Embryonic facial prominence (tissue), 1 donor: ENCODE data around the gene RPS10.

Source experiments
- DNase-seq: peaks from one replicate; pipeline ENCODE4 v3.0.0-alpha.2; 2016; ENCODE audit errors: extremely low spot score

RPS10 gene

GRCh38 chr6:34425498-34426410 lies at the start of gene RPS10:
RPS10 (minus strand) TSS chr6:34426069; CDS start chr6:34425221, 848 bp downstream.
- DNase-seq: peak; percentile 89

GRCh38 chr6:34475238-34475682 lies 49.4 kb upstream of the RPS10 start:
- DNase-seq: no peak

- no peak for DNase-seq
Observed at GRCh38 chr6:34474754-34475153, 48.9 kb upstream of the RPS10 start.

GRCh38 chr6:34473967-34474366 lies 48.1 kb upstream of the RPS10 start:
- DNase-seq: no peak

- DNase-seq: no peak
Observed at GRCh38 chr6:34472425-34472824, 46.6 kb upstream of the RPS10 start.

- no peak for DNase-seq
Observed at GRCh38 chr6:34469499-34469898, 43.6 kb upstream of the RPS10 start.

GRCh38 chr6:34468378-34468892 lies 42.6 kb upstream of the RPS10 start:
- no peak for DNase-seq

- DNase-seq: no peak
Observed at GRCh38 chr6:34466242-34467185, 40.6 kb upstream of the RPS10 start.

- DNase-seq: no peak
Observed at GRCh38 chr6:34465531-34466241, 39.8 kb upstream of the RPS10 start, which contains the start of gene PACSIN1. PACSIN1 (plus strand) TSS chr6:34466076; CDS start chr6:34526306, 60,230 bp downstream.

GRCh38 chr6:34463849-34464248 lies 38.0 kb upstream of the RPS10 start:
- DNase-seq: no peak

GRCh38 chr6:34463299-34463698 lies 37.4 kb upstream of the RPS10 start:
- no peak for DNase-seq

GRCh38 chr6:34462551-34462971 lies 36.7 kb upstream of the RPS10 start:
- DNase-seq: no peak

GRCh38 chr6:34462010-34462409 lies 36.1 kb upstream of the RPS10 start:
- DNase-seq: no peak

- DNase-seq: no peak
Observed at GRCh38 chr6:34460796-34461507, 35.1 kb upstream of the RPS10 start.

GRCh38 chr6:34459899-34460593 lies 34.2 kb upstream of the RPS10 start:
- no peak for DNase-seq

- DNase-seq: no peak
Observed at GRCh38 chr6:34457742-34458735, 32.2 kb upstream of the RPS10 start.

- no peak for DNase-seq
Observed at GRCh38 chr6:34457382-34457741, 31.5 kb upstream of the RPS10 start.

GRCh38 chr6:34455831-34456230 lies 30.0 kb upstream of the RPS10 start:
- no peak for DNase-seq

GRCh38 chr6:34451192-34451591 lies 25.3 kb upstream of the RPS10 start:
- no peak for DNase-seq
